ENCODE measurements around the gene TXLNB.
"Not testable (repeated sequence)": the region's sequence is repeated elsewhere in the genome, so short reads cannot be mapped to it uniquely, and the experiment has no call there.

The TXLNB gene

GRCh38 chr6:139265512-139266190 lies 26.1 kb downstream of the TXLNB start:
- no peak for DNase-seq

- DNase-seq = peak; percentile 66
Measured at GRCh38 chr6:139262519-139263300, 29.1 kb downstream of the TXLNB start.

GRCh38 chr6:139257821-139258398 lies 33.9 kb downstream of the TXLNB start:
- DNase-seq = no peak

- no peak for DNase-seq
Measured at GRCh38 chr6:139257291-139257690, 34.5 kb downstream of the TXLNB start.

GRCh38 chr6:139256087-139256486 lies 35.7 kb downstream of the TXLNB start:
- no peak for DNase-seq

GRCh38 chr6:139254196-139254595 lies 37.6 kb downstream of the TXLNB start:
- DNase-seq = no peak

- no peak for DNase-seq
Measured at GRCh38 chr6:139253656-139254055, 38.1 kb downstream of the TXLNB start.

- no peak for DNase-seq
Measured at GRCh38 chr6:139251691-139252390, 40.0 kb downstream of the TXLNB start.

GRCh38 chr6:139251045-139251690 lies 40.6 kb downstream of the TXLNB start:
- DNase-seq = no peak

GRCh38 chr6:139250296-139251044 lies 41.3 kb downstream of the TXLNB start:
- peak; percentile 81 for DNase-seq

- DNase-seq = peak; percentile 72
Measured at GRCh38 chr6:139249395-139249794, 42.4 kb downstream of the TXLNB start.

- no peak for DNase-seq
Measured at GRCh38 chr6:139248911-139249310, 42.9 kb downstream of the TXLNB start.

GRCh38 chr6:139247618-139248017 lies 44.2 kb downstream of the TXLNB start:
- no peak for DNase-seq

GRCh38 chr6:139243536-139243935 lies 48.3 kb downstream of the TXLNB start:
- no peak for DNase-seq

GRCh38 chr6:139242457-139243240 lies 49.1 kb downstream of the TXLNB start:
- no peak for DNase-seq

- DNase-seq = no peak
Measured at GRCh38 chr6:139240161-139241010, 51.4 kb downstream of the TXLNB start.

GRCh38 chr6:139239064-139239463 lies 52.7 kb downstream of the TXLNB start:
- DNase-seq = no peak

- DNase-seq = no peak
Measured at GRCh38 chr6:139236105-139236504, 55.7 kb downstream of the TXLNB start.

GRCh38 chr6:139235661-139236060 lies 56.1 kb downstream of the TXLNB start:
- no peak for DNase-seq

- DNase-seq = not testable (repeated sequence)
Measured at GRCh38 chr6:139234193-139234592, 57.6 kb downstream of the TXLNB start.
